Central memory CD8-positive, alpha-beta T cell (primary cell): ENCODE measurements around the gene DHCR7.

Experiments
- ATAC-seq: fragments of 150-1000 bp; cut with Tn5 transposase; replicated peaks from 2 replicates; pipeline ENCODE4 v1.10.0; 2022; ENCODE audit warnings: mild to moderate bottlenecking, moderate FRiP score, moderate number of reproducible peaks; ENCODE audit not compliant: poor library complexity, severe bottlenecking; ENCODE audit errors: extremely low read depth
- DNase-seq, 2 donors: peaks; one replicate each; pipeline ENCODE4 v3.0.0; 2021; ENCODE audit warnings: low spot score in 2 of 2
- H3K27ac Mint-ChIP-seq: one replicate; pipeline ENCODE4 v1.8.0; 2022; ENCODE audit warnings: low read depth, mild to moderate bottlenecking, moderate library complexity, mixed read lengths
- H3K27me3 Mint-ChIP-seq: one replicate; pipeline ENCODE4 v1.8.0; 2022; ENCODE audit warnings: mixed read lengths
- H3K36me3 Mint-ChIP-seq: one replicate; pipeline ENCODE4 v1.8.0; 2022; ENCODE audit warnings: mild to moderate bottlenecking, moderate library complexity, mixed read lengths; ENCODE audit not compliant: insufficient read depth
- H3K4me1 Mint-ChIP-seq: one replicate; pipeline ENCODE4 v1.8.0; 2022; ENCODE audit warnings: mixed read lengths
- H3K4me3 Mint-ChIP-seq: one replicate; pipeline ENCODE4 v1.8.0; 2022; ENCODE audit warnings: mild to moderate bottlenecking, moderate library complexity, mixed read lengths
- H3K9me3 Mint-ChIP-seq: one replicate; pipeline ENCODE4 v1.8.0; 2022; ENCODE audit warnings: mixed read lengths

The DHCR7 gene

DNA sequence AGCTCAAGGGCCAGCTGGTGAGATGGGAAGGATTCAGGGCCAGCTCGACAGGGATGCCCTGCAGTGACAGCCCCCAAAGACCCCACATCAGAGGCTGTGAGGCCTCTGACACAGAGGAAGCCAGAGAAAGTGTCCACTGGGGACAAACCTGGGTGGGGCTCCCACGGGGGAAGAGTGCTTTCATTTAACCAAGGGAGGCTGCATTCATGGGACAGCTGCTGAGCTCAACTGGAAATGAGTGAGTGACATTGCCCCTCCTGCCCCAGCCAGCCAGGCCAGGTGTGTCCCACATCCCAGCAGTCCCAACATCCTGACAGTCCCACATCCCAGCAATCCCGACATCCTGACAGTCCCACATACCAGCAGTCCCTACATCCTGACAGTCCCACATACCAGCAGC is 61.0 kb downstream of the DHCR7 start:
- DNase-seq (no peak), ATAC-seq (no peak)
- H3K9me3 Mint-ChIP-seq = no peaks in the 10 kb centered on the region
- H3K4me1 Mint-ChIP-seq = peaks cover under 1% of the 10 kb centered on the region
- no peaks in the 10 kb centered on the region for H3K36me3 Mint-ChIP-seq
- no peak overlapping the region for H3K27ac Mint-ChIP-seq
- H3K4me3 Mint-ChIP-seq = no peak overlapping the region
- peaks cover 49% of the 10 kb centered on the region for H3K27me3 Mint-ChIP-seq

DNA sequence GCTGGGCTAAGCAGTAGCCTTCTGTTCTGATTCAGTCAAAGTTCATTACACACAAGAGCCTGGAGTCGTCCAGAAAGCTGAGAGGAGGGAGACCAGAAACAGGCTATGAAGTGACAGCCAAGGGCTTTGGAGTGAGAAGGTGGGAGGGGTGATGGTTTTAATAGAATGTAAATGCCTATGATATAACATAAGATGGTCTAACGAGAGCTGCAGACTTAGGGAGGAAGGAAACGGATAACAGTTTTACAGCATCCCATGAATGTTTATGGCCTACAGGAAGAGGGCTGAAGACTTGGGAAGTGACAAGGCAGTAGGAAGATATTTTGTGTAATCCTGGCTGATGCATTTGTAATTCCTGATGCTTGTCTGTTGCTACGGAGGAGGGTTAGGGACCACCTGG is 62.0 kb downstream of the DHCR7 start:
- Mint-ChIP-seq H3K36me3 (no peaks in the 10 kb centered on the region), H3K4me3 (no peak overlapping the region), H3K9me3 (no peaks in the 10 kb centered on the region), H3K27me3 (peaks cover 42% of the 10 kb centered on the region), H3K27ac (no peak overlapping the region), H3K4me1 (peaks cover 10% of the 10 kb centered on the region)
- no peak for ATAC-seq
- no peak for DNase-seq

DNA sequence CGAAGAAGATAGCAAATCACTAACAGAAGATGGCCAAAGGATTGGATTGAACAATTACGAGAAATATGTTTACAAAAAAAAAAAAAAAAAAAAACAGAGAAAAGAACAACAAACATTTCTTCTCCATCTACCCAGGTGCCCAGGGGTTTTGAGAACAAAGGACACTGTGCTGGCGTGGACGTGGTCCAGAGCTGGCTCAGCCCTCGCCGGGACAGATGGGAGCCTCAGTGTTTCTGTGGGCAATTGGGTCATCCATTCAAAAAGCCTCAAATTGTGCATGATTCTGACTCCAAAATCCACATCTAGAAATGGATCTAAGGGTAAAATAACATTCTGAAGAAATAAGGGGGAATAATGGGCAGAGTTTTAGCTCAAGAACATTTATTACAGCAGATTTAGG is 63.1 kb downstream of the DHCR7 start:
- DNase-seq (no peak), ATAC-seq (no peak)
- H3K36me3 Mint-ChIP-seq = no peaks in the 10 kb centered on the region
- H3K4me1 Mint-ChIP-seq = peaks cover 10% of the 10 kb centered on the region
- H3K27me3 Mint-ChIP-seq = peaks cover 42% of the 10 kb centered on the region
- H3K27ac Mint-ChIP-seq = no peak overlapping the region
- no peak overlapping the region for H3K4me3 Mint-ChIP-seq
- H3K9me3 Mint-ChIP-seq = no peaks in the 10 kb centered on the region

DNA sequence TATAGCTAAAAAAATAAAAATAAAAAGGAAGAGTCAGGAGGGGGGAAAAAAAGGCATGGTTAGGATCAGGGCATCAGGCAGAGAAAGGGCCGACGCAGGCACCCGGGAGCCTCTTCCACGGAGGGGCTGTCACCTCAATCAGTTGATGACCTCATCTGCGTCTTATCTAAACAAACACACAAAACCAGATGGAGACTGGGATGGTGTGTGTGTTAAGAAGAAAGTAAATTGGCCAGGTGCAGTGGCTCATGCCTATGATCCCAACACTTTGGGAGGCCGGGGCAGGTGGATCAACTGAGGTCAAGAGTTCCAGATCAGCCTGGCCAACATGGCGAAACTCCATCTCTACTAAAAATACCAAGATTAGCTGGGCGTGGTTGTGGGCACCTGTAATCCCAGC is 63.6 kb downstream of the DHCR7 start:
- no peaks in the 10 kb centered on the region for H3K36me3 Mint-ChIP-seq
- H3K4me1 Mint-ChIP-seq = peaks cover 10% of the 10 kb centered on the region
- H3K4me3 Mint-ChIP-seq = no peak overlapping the region
- no peak overlapping the region for H3K27ac Mint-ChIP-seq
- peaks cover 42% of the 10 kb centered on the region for H3K27me3 Mint-ChIP-seq
- DNase-seq (no peak), ATAC-seq (no peak)
- H3K9me3 Mint-ChIP-seq = no peaks in the 10 kb centered on the region
